Progenitor cell of endocrine pancreas (in vitro differentiated cells): ENCODE measurements around the gene CHST2. TPM values are rescaled to one million over a fixed set of nuclear protein-coding genes. Genes with fewer than 3 reads are reported as not detected.
"Not testable (repeated sequence)": the region's sequence is repeated elsewhere in the genome, so short reads cannot be mapped to it uniquely, and the experiment has no call there.

Experiments
- DNase-seq: peaks from one replicate; pipeline ENCODE4 v3.0.0; 2021; ENCODE audit warnings: low spot score; ENCODE audit not compliant: unreplicated experiment
- H3K27ac Mint-ChIP-seq: 2 replicates; pipeline ENCODE4 v1.8.0; 2021; ENCODE audit warnings: mild to moderate bottlenecking, moderate library complexity, mixed read lengths
- H3K27me3 Mint-ChIP-seq: 2 replicates; pipeline ENCODE4 v1.8.0; 2021; ENCODE audit warnings: mixed read lengths
- H3K36me3 Mint-ChIP-seq: 2 replicates; pipeline ENCODE4 v1.8.0; 2022; ENCODE audit warnings: mixed read lengths; ENCODE audit not compliant: insufficient read depth
- H3K4me1 Mint-ChIP-seq: 2 replicates; pipeline ENCODE4 v1.8.0; 2021; ENCODE audit warnings: low read depth, mixed read lengths
- H3K4me3 Mint-ChIP-seq: 2 replicates; pipeline ENCODE4 v1.8.0; 2021; ENCODE audit warnings: low read depth, mild to moderate bottlenecking, moderate library complexity, mixed read lengths
- H3K9me3 Mint-ChIP-seq: 2 replicates; pipeline ENCODE4 v1.8.0; 2021; ENCODE audit warnings: low read depth, mixed read lengths
- CTCF ChIP-seq: fragments of 200-600 bp; sonication (generic); IDR thresholded peaks from one replicate; pipeline ENCODE4 v1.5.0; 2021; ENCODE audit warnings: antibody characterized with exemption, mild to moderate bottlenecking; ENCODE audit not compliant: unreplicated experiment
- total RNA-seq: library from RNA; stranded (reverse); gene quantifications from 2 replicates; pipeline ENCODE4 v1.2.1, GENCODE V29; 2021

Gene CHST2
- total RNA-seq, 1 donor from 2014 or later = 13.2 TPM

- no peak overlapping the region for H3K4me3 Mint-ChIP-seq
- H3K36me3 Mint-ChIP-seq = no peaks in the 10 kb centered on the region
- H3K4me1 Mint-ChIP-seq = no peaks in the 10 kb centered on the region
- peaks cover 14% of the 10 kb centered on the region for H3K27me3 Mint-ChIP-seq
- TF ChIP-seq CTCF = no peak
- H3K27ac Mint-ChIP-seq = no peak overlapping the region
- DNase-seq = no peak
- no peaks in the 10 kb centered on the region for H3K9me3 Mint-ChIP-seq
Observed at GRCh38 chr3:143155756-143156155, 36.2 kb downstream of the CHST2 start.

DNA sequence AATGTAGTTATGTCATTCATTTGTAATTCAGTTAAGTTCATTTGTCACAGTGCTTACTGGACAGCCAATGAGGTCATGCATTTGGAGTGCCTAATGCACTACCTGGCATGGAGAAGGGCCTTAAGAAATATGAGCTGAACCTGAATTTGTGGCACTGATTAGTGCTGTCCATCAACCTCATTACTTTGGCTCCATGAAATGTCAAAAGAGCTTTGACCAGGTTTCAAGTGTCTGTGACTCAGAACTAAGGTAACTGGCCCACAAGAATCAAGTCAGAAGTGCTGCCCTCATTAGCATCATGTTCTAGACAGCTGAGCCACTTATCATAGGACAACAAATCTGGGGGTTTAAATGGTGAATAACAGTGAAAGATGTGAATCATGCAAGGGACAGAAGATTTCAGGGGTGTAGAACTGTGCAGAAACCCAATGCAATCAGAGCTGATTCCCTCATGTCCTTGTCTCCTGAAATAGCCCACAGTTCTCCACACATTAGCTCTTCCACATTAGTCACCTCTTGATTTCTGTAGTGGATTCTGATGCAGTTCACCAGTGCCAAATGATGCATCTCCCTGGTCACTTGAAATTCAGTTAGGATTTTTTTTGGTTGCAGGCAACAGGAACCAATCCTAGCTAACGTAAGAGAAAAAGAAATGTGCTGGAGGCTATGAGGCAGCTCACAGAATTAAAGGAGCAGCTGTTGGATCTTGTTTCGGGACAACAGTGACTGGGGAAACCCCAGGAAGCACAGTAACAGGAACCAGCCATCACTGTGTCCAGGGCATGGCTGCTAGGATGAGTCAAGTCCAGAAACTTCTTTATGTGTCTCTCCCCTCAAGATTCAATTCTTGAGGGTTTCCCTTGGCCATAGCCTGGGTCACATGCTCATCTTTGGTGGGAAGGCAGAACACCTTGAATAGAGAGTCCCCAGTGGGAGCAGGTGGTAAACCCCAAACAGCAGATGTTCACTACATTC, 38.7 kb downstream of the CHST2 start:
- TF ChIP-seq CTCF = no peak

DNA sequence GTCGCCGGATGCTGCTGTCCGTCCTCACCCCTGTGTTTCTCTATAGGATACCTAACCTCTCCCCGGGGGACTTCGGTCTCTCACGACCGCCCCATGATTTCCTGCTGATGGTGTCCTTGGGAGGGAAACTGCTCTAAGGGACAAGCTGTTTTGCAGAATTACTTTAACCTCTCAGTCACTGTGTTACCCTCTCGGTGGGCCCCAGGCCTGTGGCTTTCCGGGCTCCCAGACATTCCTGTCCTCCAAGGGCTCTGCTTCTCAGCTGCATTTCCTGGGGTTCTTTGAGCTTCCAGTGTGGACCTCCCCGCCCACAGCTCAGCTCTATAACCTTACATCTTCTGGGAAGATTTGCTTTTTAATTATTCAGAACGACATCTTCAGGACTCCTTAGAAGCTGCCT, 40.9 kb downstream of the CHST2 start:
- no peak for DNase-seq
- H3K4me3 Mint-ChIP-seq = no peak overlapping the region
- no peak for TF ChIP-seq CTCF
- no peaks in the 10 kb centered on the region for H3K9me3 Mint-ChIP-seq
- no peak overlapping the region for H3K27ac Mint-ChIP-seq
- no peaks in the 10 kb centered on the region for H3K36me3 Mint-ChIP-seq
- H3K27me3 Mint-ChIP-seq = peaks cover 9% of the 10 kb centered on the region
- H3K4me1 Mint-ChIP-seq = no peaks in the 10 kb centered on the region

More for the DNA sequence above, 38.7 kb downstream of the CHST2 start:
- no peaks in the 10 kb centered on the region for H3K9me3 Mint-ChIP-seq
- no peak for DNase-seq
- peaks cover 8% of the 10 kb centered on the region for H3K27me3 Mint-ChIP-seq
- H3K4me1 Mint-ChIP-seq = no peaks in the 10 kb centered on the region
- H3K36me3 Mint-ChIP-seq = no peaks in the 10 kb centered on the region
- H3K27ac Mint-ChIP-seq = no peak overlapping the region
- H3K4me3 Mint-ChIP-seq = no peak overlapping the region

- no peak overlapping the region for H3K27ac Mint-ChIP-seq
- H3K36me3 Mint-ChIP-seq = no peaks in the 10 kb centered on the region
- no peaks in the 10 kb centered on the region for H3K4me1 Mint-ChIP-seq
- no peak for TF ChIP-seq CTCF
- no peak overlapping the region for H3K4me3 Mint-ChIP-seq
- no peak for DNase-seq
- H3K9me3 Mint-ChIP-seq = no peaks in the 10 kb centered on the region
- H3K27me3 Mint-ChIP-seq = peaks cover 6% of the 10 kb centered on the region
Observed at GRCh38 chr3:143163562-143164100, 44.1 kb downstream of the CHST2 start.

DNA sequence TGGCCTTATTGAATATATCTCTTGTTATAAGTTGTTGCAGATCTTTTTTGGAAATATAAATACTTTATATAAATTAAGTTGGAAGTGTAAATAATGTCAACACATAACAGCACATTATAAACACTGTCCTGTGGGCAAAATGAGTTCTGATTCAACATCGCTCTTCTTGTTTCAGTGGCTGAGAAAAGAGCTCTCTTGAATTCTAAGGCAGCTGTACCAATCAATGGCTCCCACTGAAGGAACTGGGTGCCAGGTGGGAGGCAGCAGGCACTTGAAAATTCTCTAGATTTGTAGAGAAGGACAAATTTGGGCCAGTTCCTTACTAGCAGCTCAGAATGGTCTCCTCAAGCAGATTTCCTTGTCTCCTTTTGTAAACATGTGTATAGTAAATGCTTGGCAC, 45.6 kb downstream of the CHST2 start:
- no peak overlapping the region for H3K27ac Mint-ChIP-seq
- H3K36me3 Mint-ChIP-seq = no peaks in the 10 kb centered on the region
- peaks cover 10% of the 10 kb centered on the region for H3K27me3 Mint-ChIP-seq
- TF ChIP-seq CTCF = no peak
- no peak for DNase-seq
- H3K4me3 Mint-ChIP-seq = no peak overlapping the region
- no peaks in the 10 kb centered on the region for H3K4me1 Mint-ChIP-seq
- no peaks in the 10 kb centered on the region for H3K9me3 Mint-ChIP-seq

GRCh38 chr3:143165612-143166285, 46.2 kb downstream of the CHST2 start:
- H3K27me3 Mint-ChIP-seq = peaks cover 10% of the 10 kb centered on the region
- H3K36me3 Mint-ChIP-seq, H3K27ac Mint-ChIP-seq, H3K4me1 Mint-ChIP-seq, H3K4me3 Mint-ChIP-seq, H3K9me3 Mint-ChIP-seq, DNase-seq: not testable (repeated sequence)
